WI38 (cell line): ENCODE measurements around the gene MARK3.

Source experiments
- H3K4me3 ChIP-seq: 2 replicates; pipeline ENCODE4 v1.5.1; 2011; ENCODE audit warnings: low read depth, mild to moderate bottlenecking, control low read depth, low read length
- TF ChIP-seq, protein P1 (sequence below): IDR thresholded peaks from 2 replicates; pipeline ENCODE4 v1.5.1; 2012; ENCODE audit warnings: low read depth, mild to moderate bottlenecking, control low read depth, low read length

MARK3 gene

DNA sequence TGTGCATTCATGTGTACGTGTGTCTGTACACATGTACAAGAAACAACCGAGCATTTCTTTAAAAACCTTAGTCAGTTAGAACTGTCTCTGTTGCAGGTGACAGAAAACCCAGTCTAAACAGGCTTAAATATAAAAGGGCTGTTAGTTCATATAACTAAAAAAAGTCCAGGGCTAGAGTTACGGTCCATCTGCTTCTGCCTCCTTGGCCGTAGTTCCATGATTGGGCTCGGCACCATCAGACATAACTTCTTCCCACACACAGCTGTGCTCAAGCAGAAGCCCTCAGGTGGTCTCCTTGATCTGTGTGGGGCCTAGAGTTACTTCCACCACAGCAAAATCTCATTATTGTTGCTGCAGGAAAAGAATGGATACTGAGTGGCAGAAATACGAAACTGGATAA, 102.9 kb downstream of the MARK3 start:
- no peak overlapping the region for H3K4me3 ChIP-seq
- TF ChIP-seq, protein P1, sequence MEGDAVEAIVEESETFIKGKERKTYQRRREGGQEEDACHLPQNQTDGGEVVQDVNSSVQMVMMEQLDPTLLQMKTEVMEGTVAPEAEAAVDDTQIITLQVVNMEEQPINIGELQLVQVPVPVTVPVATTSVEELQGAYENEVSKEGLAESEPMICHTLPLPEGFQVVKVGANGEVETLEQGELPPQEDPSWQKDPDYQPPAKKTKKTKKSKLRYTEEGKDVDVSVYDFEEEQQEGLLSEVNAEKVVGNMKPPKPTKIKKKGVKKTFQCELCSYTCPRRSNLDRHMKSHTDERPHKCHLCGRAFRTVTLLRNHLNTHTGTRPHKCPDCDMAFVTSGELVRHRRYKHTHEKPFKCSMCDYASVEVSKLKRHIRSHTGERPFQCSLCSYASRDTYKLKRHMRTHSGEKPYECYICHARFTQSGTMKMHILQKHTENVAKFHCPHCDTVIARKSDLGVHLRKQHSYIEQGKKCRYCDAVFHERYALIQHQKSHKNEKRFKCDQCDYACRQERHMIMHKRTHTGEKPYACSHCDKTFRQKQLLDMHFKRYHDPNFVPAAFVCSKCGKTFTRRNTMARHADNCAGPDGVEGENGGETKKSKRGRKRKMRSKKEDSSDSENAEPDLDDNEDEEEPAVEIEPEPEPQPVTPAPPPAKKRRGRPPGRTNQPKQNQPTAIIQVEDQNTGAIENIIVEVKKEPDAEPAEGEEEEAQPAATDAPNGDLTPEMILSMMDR = no peak

DNA sequence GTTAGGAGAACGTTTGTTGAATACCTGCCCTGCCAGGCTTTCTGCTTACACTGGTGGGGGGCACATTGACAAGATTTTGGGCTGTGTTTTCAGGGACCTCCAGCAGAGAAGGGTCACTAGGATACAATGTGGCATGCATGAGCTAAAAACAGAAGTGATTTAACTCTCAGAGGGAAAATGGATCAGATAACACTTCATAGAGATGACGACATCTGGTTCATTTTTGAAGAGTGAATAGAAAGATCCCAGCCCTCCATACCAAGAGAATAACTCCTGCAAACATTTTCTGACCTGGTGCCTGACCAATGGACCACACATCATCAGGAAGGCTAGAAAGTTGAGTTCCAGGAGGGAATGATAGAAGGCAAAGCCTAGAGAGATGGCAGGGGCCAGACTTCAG, 103.7 kb downstream of the MARK3 start:
- no peak overlapping the region for H3K4me3 ChIP-seq
- TF ChIP-seq, protein P1 = no peak

DNA sequence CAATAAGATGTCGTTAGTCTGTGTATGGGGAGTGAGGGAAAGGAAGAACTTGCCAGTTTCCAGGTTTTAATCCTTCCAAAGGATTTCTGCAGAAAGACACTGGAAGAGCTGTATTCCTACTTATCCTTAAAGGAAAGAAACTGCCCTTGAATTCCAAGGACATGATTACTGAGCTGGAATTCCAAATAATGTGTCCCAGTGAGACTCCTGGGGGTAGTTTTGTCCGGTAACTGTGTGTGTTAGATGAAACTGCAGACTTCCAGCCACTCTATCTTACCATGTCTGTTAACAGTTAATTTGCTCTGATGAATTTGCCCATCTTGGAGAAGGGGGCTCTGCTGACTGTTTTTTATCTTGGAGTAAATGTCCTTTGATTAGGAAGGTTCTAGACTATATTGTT, 104.4 kb downstream of the MARK3 start:
- TF ChIP-seq, protein P1 = no peak
- H3K4me3 ChIP-seq = no peak overlapping the region

DNA sequence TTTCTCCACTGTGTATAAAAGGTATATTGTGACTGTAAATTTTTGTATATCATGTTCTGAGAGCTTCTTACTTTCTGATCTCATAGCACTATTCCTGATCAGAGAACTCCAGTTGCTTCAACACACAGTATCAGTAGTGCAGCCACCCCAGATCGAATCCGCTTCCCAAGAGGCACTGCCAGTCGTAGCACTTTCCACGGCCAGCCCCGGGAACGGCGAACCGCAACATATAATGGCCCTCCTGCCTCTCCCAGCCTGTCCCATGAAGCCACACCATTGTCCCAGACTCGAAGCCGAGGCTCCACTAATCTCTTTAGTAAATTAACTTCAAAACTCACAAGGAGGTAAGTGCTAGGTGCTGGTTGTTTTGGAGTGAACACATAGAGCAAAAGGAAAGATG, 106.5 kb downstream of the MARK3 start:
- TF ChIP-seq, protein P1 = no peak
- no peak overlapping the region for H3K4me3 ChIP-seq

DNA sequence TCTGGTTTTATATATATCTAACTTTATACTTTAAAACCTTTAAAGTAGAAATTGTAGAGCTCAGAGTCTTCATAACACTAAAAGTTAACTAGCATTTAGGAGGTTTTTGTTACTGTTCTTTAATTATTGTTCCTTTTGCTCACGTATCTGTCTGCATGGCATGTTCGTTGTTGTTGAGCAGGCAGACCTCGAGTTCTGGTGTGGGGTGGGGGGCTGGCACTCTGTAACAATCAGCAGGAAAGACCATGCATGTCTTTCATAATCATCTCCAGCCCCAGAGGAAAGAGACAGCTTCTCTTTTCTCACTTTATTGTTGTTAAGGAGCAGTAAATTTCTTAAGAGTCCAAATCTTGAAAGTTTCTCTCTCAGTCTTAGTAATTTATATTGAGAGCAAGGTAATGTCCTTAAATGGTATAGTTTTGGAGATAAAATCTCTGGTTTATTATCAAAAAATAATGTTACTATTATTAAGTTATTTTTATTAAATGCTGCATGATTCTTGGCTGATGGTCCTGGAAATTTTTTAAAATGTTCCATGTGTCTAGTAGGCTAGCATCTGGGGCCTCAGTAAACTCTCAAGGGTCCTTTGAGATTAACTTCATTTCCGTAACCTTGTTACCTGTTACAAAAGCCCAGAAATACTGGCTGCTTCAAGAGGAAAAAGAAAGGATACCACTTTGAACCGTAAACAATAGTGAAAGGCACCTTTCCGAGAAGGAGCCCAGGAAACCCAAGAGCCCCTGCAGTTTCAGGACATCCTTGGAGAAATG, 107.1 kb downstream of the MARK3 start:
- no peak overlapping the region for H3K4me3 ChIP-seq
- TF ChIP-seq, protein P1 = no peak

DNA sequence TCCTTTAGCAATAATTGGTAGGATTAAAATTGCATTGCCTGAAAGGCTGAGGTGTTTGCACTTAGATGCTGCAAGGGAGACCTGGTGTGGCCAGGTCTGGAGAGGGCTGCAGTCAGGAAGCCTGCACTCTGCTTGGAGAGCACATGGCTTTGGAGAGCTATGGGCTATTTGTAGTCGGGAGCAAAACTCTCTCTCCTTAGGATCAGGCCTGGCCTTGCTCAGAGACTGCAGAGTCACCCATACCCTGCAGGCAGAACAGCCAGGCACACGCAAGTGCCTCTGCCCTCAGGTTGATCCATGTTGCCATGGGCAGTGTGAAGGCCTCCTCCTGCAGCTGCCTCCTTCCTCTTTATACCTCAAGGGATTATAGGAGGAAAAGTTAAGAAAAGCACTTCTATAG, 110.6 kb downstream of the MARK3 start:
- TF ChIP-seq, protein P1 = no peak
- no peak overlapping the region for H3K4me3 ChIP-seq

DNA sequence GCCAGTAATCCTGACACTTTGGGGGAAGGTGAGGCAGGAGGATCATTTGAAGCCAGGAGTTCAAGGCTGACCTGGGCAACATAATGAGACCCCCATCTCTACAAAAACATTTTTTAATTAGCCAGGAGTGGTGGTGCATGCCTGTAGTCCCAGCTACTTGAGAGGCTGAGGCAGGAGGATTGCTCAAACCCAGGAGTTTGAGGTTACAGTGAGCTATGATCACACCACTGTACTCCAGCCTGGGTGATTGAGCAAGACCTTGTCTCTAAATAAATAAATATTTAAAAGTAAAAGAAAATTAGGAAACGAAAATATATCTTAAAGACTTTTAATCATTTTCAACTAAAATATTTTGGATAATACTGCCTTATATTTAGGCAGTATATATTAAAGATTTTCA, 111.6 kb downstream of the MARK3 start:
- TF ChIP-seq, protein P1 = no peak
- no peak overlapping the region for H3K4me3 ChIP-seq
